GM12872 (cell line): ENCODE data around the gene RNU6-7.

Experiments used
- TF ChIP-seq, protein P1 (sequence below): IDR thresholded peaks from 3 replicates; pipeline ENCODE4 v1.5.1; 2011; ENCODE audit warnings: low read depth, mild to moderate bottlenecking, low read length, moderate library complexity; ENCODE audit not compliant: insufficient read depth

Gene RNU6-7

DNA sequence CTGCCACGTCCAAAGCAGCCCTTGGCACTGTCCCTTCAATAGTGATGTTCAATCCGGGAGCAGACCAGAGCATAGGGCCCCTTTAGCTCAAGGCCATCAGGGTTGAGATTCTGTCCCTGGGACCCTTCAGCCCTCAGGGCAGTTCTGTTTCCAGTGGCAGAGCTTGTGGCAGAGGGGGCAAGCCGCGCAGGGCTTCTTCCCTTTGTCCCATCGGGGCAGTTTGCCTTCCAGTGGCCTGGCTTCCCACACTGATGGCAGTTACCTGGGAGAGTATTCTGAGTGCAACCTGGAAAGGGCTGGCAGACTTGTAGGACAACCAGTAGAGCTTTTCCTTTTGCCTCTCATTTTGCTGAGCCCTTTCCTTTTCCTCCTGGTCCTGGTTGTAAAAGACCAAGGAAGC is 44.9 kb downstream of the RNU6-7 start:
- TF ChIP-seq, protein P1, sequence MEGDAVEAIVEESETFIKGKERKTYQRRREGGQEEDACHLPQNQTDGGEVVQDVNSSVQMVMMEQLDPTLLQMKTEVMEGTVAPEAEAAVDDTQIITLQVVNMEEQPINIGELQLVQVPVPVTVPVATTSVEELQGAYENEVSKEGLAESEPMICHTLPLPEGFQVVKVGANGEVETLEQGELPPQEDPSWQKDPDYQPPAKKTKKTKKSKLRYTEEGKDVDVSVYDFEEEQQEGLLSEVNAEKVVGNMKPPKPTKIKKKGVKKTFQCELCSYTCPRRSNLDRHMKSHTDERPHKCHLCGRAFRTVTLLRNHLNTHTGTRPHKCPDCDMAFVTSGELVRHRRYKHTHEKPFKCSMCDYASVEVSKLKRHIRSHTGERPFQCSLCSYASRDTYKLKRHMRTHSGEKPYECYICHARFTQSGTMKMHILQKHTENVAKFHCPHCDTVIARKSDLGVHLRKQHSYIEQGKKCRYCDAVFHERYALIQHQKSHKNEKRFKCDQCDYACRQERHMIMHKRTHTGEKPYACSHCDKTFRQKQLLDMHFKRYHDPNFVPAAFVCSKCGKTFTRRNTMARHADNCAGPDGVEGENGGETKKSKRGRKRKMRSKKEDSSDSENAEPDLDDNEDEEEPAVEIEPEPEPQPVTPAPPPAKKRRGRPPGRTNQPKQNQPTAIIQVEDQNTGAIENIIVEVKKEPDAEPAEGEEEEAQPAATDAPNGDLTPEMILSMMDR: no peak

DNA sequence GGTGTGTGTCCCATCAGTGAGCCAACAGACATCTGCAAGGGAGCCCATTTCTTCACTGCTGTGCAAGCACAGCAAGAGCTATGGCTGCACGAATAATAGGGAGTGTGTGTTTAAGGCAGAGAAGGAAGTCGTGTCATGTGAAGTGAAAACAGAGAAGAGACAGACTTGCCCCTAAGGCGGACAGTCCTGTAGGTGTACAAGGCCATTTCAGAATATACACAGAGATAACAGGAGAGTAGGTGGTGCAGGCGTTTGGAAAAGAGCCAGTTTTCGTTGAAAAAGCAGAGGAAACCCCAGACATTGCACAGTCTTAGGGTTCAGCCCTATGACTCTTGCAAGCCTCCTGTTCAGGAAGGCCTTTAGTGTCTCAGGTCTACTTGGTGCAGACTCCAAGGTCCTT is 47.5 kb downstream of the RNU6-7 start:
- TF ChIP-seq, protein P1: no peak

DNA sequence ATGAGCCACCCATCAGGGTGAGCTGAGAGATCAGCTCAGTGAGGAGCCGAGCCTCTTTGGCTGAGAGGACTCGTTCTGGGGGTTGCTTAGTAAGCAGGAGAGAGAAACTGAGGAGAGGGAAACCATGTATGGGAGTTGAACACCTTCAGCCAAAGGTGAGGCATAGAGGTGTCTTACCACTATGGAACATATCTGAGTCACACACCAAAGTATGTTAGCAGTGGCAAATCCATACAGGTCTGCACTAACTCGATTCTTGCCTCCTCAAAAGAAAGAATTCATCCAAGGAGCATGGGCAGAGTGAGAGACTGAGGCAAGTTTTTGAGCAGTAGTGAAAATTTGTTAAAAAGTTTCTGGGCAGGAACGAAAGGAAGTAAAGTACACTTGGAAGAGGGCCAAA is 47.9 kb downstream of the RNU6-7 start:
- TF ChIP-seq, protein P1: no peak

DNA sequence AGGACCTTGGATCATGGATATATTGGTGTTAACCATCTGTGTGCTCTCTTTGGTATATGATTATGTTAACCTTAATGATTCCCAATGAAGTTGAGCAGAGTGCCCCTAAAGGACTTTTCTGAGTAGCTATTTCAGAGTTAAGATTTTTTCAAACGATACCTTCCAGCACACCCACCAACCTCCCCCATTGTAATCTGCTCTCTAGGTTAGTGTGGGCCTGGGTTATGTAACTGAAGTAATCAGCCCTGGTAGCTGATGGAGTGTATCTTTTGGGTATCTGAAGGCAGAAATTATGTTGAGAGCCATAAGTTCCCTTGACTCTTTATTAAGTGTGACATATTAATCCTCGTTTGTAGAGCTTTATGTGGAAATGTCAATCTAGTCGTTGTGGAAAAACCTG is 48.8 kb downstream of the RNU6-7 start:
- TF ChIP-seq, protein P1: no peak

DNA sequence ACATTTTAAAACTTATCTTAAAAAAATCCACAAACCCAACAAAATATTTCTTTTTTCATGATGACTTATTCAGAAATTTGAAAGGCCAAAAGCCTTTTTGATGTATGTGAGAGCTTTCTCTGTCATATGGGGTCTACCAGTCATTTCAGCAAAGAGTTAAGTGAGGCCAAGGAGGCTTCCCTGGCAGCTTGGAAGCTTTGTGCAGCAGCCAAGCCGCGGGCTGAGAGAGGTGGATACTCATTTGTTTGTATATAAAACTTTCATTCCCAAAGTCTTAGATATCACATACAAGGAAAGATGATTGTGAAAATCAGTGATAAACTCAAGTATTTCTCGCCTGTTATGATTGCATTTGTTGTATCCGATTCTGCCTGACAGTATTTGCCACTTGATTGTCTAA is 49.7 kb downstream of the RNU6-7 start:
- TF ChIP-seq, protein P1: no peak
